LNCAP (cell line): Measurements from ENCODE around the gene TRA2B.

ENCODE experiments used
- TF ChIP-seq, protein P1 (sequence below): fragments of 450-650 bp; IDR thresholded peaks from 2 replicates; pipeline ENCODE4 v1.5.1; 2017; ENCODE audit warnings: mild to moderate bottlenecking

The TRA2B gene

DNA sequence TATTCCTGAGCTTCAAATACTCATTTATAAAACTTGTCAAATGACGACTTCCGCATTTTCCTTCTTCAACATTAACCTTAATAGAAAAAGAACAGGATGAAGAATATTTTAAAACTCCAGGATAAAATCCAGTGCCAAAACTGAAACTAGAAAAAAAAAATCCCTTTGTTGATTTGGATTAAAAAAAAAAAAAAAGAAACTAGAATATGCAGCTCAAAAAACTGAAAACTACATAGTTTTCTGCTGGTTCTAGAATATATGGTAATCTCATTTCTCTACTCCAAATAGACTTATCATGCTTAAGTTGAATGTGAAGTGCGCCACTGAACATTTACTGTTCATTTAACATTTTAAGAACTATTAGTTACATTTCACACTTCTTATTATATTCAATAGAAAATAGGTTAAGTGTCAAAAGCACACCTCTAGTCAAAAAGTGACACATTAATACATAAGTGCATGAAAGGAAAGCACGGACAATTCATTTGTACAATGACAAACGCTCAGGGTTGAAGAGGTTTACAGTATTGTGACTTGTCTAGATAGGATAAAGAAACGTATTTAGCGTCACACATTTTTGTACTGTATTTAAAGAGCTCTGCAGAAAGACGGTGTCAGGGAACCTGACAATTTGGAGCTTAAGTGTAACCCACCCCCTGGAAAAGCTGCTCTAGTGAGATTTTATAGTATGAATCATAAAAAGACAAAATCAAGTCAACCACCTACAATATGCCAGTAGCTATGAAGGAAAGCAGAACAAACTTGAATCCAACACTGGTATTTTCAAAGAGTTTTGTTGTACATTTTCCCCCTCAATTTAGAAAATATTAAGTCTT lies 5.8 kb downstream of the TRA2B start:
- TF ChIP-seq, protein P1, sequence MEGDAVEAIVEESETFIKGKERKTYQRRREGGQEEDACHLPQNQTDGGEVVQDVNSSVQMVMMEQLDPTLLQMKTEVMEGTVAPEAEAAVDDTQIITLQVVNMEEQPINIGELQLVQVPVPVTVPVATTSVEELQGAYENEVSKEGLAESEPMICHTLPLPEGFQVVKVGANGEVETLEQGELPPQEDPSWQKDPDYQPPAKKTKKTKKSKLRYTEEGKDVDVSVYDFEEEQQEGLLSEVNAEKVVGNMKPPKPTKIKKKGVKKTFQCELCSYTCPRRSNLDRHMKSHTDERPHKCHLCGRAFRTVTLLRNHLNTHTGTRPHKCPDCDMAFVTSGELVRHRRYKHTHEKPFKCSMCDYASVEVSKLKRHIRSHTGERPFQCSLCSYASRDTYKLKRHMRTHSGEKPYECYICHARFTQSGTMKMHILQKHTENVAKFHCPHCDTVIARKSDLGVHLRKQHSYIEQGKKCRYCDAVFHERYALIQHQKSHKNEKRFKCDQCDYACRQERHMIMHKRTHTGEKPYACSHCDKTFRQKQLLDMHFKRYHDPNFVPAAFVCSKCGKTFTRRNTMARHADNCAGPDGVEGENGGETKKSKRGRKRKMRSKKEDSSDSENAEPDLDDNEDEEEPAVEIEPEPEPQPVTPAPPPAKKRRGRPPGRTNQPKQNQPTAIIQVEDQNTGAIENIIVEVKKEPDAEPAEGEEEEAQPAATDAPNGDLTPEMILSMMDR: no peak

DNA sequence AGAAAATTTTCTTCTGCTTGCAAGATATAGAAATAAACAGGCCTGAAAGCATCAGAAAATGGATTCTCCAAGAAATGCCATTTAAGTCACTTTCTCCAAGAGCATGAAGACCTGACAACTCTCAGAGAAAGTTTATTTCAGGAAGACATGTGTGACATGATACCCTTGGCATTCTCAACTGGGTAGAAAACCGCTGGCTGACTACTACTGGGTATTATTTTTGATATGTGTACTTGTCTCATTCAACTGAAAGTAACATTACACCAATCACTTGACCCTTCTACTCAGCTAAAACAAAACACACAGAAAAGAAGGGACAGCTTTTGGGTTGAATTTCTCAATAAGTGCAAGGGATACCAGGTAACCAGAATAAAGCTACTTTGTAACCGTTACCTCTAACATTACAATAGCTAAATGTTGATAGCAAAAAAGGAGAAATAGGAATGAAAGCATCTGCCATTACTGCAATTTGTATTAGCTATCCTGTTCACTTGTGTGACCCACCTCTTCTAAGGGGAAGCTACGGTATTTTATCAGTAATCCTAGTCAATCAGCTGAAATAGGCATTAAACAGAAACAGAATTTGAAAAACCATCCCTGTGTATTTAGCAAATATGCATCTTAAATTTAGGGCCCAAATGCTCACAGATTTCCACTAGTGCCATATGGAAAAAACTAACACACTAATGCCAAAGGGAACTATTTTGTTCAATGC lies 7.3 kb downstream of the TRA2B start:
- TF ChIP-seq, protein P1: no peak

DNA sequence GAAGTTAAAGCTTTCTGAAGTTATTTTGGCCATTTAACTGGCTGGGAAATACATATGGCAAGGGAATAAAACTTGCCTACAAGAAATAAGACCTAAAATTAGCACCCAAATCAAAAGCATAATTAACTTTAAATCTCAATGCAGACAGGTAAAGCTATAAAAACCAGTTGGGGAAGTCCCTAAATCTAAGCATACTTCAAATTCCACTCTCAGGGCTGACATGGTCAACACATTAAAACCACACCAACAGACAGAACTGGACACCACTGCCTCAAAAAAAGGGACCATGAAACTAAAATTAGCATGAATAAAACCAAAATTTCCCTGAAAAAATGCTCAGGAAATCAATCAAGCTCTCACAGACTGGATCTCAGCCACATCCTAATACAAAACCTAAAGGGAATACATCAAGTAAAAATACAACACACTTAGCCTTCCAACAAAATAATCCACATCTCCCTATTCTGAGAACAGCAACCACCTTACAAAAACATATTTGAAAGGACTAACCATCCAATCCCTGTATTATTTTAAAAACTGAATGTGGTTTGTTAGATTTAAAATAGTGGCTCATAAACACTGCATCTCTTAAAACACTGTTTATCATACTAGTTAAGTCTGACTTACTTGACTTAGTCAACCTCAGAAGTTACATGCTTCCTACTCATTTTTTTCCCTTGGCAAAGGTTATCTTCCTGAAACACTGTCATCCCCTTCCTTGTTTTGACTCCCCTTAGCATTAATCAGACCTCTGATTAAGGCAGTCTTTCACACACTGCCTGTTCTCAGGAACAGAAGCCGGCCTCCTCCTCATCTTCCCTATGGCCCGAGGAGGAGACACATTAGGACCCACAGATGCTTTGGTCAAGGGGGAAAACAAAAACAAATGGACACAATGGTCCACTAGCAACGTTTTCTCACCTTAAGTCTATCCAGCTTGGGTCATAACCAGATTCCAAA lies 8.3 kb downstream of the TRA2B start:
- TF ChIP-seq, protein P1: no peak

DNA sequence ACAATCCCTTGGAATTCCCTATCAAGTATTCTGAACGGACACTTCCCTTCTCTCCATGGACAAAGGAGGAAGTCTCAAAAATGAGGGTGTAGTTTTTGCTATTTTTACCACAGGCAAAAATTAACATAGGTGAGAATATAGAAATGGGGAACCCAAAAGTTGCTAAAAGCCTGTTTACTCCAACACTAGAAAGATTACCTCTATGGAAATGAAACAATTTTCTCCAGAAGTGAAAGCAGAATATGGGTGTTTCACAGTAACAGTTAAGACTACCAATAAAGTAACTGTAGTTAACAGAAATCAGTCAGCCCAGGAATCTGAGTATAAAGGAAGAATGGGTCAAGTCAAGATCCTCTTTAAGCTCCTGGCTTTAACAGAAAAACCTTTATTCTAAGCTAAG lies 9.3 kb downstream of the TRA2B start:
- TF ChIP-seq, protein P1: no peak

DNA sequence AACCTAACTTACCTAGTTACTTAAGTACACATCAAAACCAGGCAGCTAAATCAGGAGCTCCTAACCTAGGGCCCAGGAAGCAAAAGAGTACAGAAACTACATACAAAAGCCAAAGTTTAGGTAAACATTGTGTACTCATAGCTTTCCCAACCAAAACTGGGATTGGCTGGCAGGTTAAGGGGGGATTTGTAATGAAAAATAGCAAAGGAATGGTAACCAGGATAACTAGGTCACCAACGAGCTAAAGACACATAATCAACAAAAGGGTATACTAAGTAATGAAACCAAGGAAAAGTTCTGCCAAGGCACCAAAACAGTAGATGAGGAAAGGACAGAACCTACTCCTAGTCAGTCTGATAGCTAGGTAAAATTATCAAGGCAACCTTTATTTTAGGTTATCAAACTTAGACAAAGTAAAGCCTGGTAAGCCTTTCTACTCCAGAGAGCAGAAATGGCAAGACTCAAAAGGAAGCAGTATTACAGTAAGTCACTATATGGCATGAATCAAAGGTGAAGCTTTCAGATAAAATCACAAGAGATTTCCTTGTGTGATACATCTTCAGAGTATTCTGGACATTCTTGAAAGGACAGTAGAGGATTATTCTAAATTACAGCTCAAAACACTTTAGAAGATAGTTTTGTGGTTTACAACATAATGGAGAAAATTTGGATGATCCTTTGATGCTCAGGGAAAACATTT lies 10.2 kb downstream of the TRA2B start:
- TF ChIP-seq, protein P1: no peak

DNA sequence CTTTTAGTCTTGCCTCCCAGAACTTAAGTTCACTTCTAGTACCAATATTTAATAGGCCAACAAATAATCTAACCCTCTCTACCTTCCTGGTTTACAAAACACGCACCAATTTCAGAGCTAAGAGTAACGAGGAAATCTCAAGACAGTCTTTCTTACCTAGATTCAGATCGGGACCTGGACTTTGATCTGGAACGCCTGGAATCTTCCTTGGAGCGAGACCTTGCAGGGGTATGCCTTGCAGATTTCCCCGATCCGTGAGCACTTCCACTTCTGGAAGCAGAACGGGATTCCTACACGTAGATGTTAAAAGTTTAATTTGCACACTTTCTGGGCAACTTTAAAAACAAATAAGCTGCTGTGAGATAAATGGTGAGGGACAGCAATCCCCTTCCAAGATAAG lies 11.4 kb downstream of the TRA2B start:
- TF ChIP-seq, protein P1: no peak

DNA sequence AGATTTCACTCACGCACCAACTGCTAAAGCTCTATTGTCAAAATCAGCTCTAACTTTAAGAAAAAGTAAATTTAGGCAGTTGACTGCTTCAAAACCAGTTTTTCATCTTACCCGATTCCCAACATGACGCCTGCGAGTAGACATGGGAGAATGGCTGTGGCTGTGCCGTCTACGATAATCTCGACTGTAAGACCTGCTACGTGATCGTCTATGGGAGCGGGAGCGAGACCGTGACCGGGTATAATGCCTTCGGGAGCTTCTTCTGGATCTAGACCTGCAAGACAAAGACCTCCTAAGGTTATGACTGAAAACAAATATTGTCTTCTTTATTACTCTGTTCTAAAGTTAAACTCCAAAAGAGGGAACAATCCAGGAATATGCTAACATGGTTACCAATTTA lies 12.5 kb downstream of the TRA2B start:
- TF ChIP-seq, protein P1: no peak
